GM10847 (cell line): ENCODE measurements around the gene GADD45A.
A peak's percentile ranks its signal among the peaks of the same experiment; 100 is the strongest.

ENCODE experiments used
- POLR2A ChIP-seq: IDR thresholded peaks from 2 replicates; pipeline ENCODE4 v1.6.1; 2011; ENCODE audit not compliant: insufficient read length; ENCODE audit errors: extremely low read depth

GADD45A gene

GRCh38 chr1:67723620-67724019 lies 38.6 kb downstream of the GADD45A start:
- no peak for TF ChIP-seq POLR2A

- no peak for TF ChIP-seq POLR2A
Observed at GRCh38 chr1:67724928-67725560, 40.0 kb downstream of the GADD45A start.

GRCh38 chr1:67726224-67726623 lies 41.2 kb downstream of the GADD45A start:
- no peak for TF ChIP-seq POLR2A

- no peak for TF ChIP-seq POLR2A
Observed at GRCh38 chr1:67729872-67730271, 44.9 kb downstream of the GADD45A start.

DNA sequence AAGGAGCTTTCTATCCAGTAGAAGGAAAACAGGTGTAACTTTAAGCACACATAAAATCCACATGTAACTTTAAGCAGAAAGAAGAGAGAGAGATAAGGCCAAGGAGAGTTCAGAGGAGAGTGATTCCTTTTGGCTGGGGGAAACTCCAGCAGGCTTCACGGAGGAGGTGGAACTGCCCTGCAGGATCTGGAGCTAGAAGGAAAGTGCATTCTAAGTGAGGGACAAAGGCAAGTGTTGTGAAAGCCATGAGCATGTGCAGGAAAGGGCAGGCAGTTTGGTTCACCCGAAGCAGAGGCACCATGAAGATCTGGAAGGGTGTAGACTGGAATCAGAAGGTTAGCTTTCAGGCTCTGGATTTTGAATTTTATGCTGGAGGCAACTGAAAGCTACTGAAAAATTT lies 46.3 kb downstream of the GADD45A start:
- no peak for TF ChIP-seq POLR2A

- TF ChIP-seq POLR2A: no peak
Observed at GRCh38 chr1:67732750-67733151, 47.8 kb downstream of the GADD45A start.

- no peak for TF ChIP-seq POLR2A
Observed at GRCh38 chr1:67733681-67734322, 48.8 kb downstream of the GADD45A start.

DNA sequence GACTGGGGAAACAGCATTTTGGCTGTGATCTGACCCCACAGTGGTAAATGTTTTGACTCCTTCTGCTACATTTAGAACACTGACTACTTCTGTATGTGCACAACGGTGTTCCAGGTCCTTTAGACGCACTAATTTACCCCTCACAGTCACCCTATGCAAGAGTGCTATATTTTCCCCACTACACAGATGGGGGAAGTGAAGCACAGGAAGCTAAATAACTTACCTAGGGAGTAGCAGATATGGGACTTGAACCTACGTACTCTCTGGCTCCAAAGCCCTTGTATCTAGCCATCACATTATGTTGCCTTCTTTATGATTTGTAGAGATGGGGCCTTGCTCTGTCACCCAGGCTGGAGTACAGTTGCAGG lies 49.3 kb downstream of the GADD45A start:
- TF ChIP-seq POLR2A: no peak

DNA sequence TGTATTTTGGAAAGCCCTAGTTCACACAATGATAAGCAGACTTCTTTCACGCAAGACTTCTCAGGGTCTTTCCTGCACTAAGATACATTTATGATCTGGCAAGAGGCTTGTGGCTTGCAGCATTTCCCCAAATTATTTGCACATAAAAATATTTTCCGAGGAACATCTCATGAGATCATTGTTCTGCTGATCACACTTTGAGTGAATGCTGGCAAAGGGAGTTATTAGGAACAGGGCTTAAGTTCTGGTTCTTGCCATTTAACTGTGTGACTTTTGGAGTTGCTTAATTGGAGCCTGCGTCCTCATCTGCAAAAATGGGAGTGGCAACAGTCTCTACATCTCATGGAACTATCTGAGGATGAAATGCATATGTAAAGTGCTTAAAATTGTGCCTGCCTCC lies 50.2 kb downstream of the GADD45A start:
- TF ChIP-seq POLR2A: no peak

- TF ChIP-seq POLR2A: peak; percentile 43
Observed at GRCh38 chr1:67735806-67736627, 51.0 kb downstream of the GADD45A start.

- no peak for TF ChIP-seq POLR2A
Observed at GRCh38 chr1:67736750-67737149, 51.7 kb downstream of the GADD45A start.

GRCh38 chr1:67737875-67738274 lies 52.9 kb downstream of the GADD45A start:
- TF ChIP-seq POLR2A: no peak
